NCI-H146 treated with DMSO at 0.1 percent for 48 hours (cell line): ENCODE measurements around the gene RNGTT.

Experiments used
- DNase-seq: peaks from one replicate; lab custom pipeline; 2025; ENCODE audit not compliant: unreplicated experiment; lab: John Stamatoyannopoulos, UW

The RNGTT gene

DNA sequence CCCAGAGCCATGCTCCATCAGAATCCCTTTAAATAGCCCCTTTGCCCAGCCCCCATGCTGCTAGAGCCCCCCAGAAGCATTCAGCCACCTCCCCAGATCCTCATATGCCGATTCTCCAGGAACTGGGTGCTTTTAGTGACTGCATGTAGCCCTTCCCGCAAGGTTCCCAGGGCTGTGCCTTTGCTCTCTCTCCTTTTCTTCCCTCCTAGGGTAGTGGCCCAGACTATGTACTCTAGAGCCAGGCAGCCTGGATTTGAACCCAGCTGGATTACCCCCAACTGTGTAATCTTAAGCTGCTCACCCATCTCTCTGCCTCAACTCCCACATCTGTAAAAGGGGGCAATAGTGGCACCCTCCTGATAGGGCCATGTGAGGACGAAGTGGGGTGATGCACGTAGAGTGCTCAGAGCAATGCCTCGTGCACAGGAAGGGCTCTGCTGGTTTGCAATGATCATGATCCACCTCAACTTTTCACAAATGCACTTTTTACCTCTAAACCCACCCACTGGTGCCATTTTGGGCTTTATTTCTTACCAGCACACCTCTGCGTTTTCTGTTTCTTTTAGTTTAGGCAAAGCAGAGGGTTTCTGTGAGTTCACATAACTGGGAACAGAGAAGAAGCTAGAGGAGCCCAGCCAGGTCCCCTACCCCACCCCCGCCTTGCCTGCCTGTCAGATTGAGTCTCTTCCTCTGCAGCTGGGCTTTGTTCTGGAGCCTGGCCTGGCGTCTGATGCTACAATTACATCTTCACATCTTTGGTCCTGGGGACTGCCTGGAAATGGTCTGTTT is 396.5 kb downstream of the RNGTT start:
- no peak for DNase-seq

- DNase-seq, result no peak
Observed at GRCh38 chr6:88565836-88566235, 397.6 kb downstream of the RNGTT start.

DNA sequence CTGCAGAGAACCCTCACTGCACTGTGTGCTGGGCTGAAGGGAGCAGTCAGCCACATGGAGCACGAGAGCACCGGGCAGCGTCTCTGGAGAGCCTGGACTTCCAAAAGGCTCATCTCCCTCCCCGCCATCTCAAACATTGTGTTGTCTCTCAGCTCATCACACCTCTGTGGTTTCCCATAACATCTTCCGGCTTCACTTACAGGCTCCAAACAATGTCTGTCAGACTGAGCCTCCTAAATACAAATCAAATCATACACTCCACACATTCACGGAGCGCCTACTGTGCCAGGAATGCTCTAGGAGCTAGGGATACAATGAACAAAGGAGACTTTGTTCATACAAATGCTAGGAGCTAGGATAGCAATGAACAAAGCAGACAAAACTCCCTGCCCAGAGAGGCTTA is 398.0 kb downstream of the RNGTT start:
- no peak for DNase-seq

- no peak for DNase-seq
Observed at GRCh38 chr6:88563277-88563625, 400.2 kb downstream of the RNGTT start.

- no peak for DNase-seq
Observed at GRCh38 chr6:88562353-88563276, 400.8 kb downstream of the RNGTT start.

DNA sequence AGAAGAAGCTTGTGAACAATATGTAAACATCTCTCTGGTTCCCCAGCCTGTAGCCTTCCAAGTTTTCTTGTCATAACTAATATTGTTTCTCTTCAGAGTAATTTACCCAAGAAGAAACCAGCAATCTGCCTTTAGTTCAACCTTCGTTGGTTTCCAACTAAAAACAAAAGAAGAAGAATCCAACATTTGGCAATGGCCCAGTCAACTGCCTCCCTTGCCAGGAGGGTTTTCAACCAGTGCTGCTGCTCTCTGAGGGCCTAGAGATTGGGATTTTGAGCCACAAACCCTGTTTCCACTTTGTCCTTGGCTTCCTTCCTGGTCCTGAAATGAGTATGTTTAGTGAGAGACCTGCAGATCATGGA is 401.5 kb downstream of the RNGTT start:
- DNase-seq, result no peak

GRCh38 chr6:88561034-88561953 is 402.1 kb downstream of the RNGTT start:
- no peak for DNase-seq
